Lower leg skin (tissue), 4 donors: ENCODE data around the gene SNX24. TPM values are rescaled to one million over a fixed set of nuclear protein-coding genes. Genes with fewer than 3 reads are reported as not detected.

Experiments
- DNase-seq, 2 donors: peaks; one replicate each; pipeline ENCODE4 v3.0.0-alpha.2; 2019; ENCODE audit warnings: low spot score in 2 of 2
- H3K4me3 ChIP-seq: fragments of 200-600 bp; sonication (generic); 2 replicates; pipeline ENCODE4 v1.5.1; 2017; ENCODE audit warnings: mild to moderate bottlenecking, low read depth; ENCODE audit not compliant: poor library complexity, severe bottlenecking
- POLR2A ChIP-seq, 2 donors: fragments of 450-650 bp; IDR thresholded peaks; one replicate each; pipeline ENCODE4 v1.6.1; 2016 to 2017; ENCODE audit warnings: antibody characterized with exemption in 2 of 2, mild to moderate bottlenecking in 1 of 2, moderate library complexity in 1 of 2
- WGBS, 2 donors: methylation state at CpG; one replicate each; pipeline ENCODE4 v1.1.5; 2018; 5-methylcytosine and 5-hydroxymethylcytosine counted together
- intact Hi-C: fragments of 100-400 bp; cut with DNase I; formaldehyde crosslinking; loops from one replicate; pipeline ENCODE4 v1.15.0; 2023; ENCODE audit warnings: low total_unique reads
- total RNA-seq, 4 donors: library from RNA; depleted of rRNA; stranded (reverse); fragments of >200 nt; gene quantifications; one replicate each; pipeline ENCODE4 v1.1.0, GENCODE V29; 2016
- TF ChIP-seq, protein P1 (sequence below), 3 donors: fragments of 450-650 bp; IDR thresholded peaks; one replicate each; pipeline ENCODE4 v1.5.1; 2016; ENCODE audit warnings: antibody characterized with exemption in 3 of 3, mild to moderate bottlenecking in 3 of 3, moderate library complexity in 2 of 3

Gene SNX24
- total RNA-seq, 4 donors from 2014 or later = 20.1 to 28.1 (median 20.9) TPM

- 65 to 72% methylated on average over 4 of the region's 4 CpGs for WGBS, 2 donors
Observed at GRCh38 chr5:122874179-122874875, 28.9 kb downstream of the SNX24 start.

GRCh38 chr5:122877518-122877917 is 32.1 kb downstream of the SNX24 start:
- WGBS, 2 donors = 77 to 83% methylated on average over 2 of the region's 2 CpGs
- TF ChIP-seq, protein P1, sequence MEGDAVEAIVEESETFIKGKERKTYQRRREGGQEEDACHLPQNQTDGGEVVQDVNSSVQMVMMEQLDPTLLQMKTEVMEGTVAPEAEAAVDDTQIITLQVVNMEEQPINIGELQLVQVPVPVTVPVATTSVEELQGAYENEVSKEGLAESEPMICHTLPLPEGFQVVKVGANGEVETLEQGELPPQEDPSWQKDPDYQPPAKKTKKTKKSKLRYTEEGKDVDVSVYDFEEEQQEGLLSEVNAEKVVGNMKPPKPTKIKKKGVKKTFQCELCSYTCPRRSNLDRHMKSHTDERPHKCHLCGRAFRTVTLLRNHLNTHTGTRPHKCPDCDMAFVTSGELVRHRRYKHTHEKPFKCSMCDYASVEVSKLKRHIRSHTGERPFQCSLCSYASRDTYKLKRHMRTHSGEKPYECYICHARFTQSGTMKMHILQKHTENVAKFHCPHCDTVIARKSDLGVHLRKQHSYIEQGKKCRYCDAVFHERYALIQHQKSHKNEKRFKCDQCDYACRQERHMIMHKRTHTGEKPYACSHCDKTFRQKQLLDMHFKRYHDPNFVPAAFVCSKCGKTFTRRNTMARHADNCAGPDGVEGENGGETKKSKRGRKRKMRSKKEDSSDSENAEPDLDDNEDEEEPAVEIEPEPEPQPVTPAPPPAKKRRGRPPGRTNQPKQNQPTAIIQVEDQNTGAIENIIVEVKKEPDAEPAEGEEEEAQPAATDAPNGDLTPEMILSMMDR (IDR thresholded peaks at IDR 0.05) = no peak
- no peak for TF ChIP-seq POLR2A (IDR thresholded peaks at IDR 0.05)
- no peak for DNase-seq
- H3K4me3 ChIP-seq = no peak overlapping the region
- intact Hi-C loops = no loop called here

More at GRCh38 chr5:122874179-122874875, 28.9 kb downstream of the SNX24 start:
- DNase-seq = no peak
- no peak overlapping the region for H3K4me3 ChIP-seq
- intact Hi-C loops = no loop called here
- TF ChIP-seq, protein P1 (IDR thresholded peaks at IDR 0.05) = no peak
- TF ChIP-seq POLR2A (IDR thresholded peaks at IDR 0.05) = no peak

DNA sequence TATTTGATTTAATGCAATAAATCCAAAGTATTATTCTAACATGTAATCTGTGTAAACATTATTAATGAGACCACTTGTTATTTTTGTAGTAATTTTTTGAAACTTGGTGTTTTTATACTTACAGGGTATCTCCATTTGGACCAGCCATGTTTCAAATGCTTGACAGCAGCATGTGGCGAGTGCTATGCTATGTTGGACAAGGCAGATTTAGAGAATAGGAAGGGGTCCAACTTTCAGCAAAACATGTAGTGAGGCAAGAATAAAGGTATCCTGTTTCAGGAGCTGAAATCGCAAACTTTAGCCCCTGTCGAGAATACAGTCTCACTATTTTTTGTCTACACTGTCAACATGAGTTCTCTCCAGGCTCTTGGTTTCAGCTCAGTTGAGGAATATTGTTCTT is 33.7 kb downstream of the SNX24 start:
- TF ChIP-seq, protein P1 (IDR thresholded peaks at IDR 0.05) = no peak
- TF ChIP-seq POLR2A (IDR thresholded peaks at IDR 0.05) = no peak
- DNase-seq = no peak
- no peak overlapping the region for H3K4me3 ChIP-seq
- WGBS, 2 donors = 96 to 98% methylated on average over 3 of the region's 3 CpGs
- intact Hi-C loops = no loop called here

DNA sequence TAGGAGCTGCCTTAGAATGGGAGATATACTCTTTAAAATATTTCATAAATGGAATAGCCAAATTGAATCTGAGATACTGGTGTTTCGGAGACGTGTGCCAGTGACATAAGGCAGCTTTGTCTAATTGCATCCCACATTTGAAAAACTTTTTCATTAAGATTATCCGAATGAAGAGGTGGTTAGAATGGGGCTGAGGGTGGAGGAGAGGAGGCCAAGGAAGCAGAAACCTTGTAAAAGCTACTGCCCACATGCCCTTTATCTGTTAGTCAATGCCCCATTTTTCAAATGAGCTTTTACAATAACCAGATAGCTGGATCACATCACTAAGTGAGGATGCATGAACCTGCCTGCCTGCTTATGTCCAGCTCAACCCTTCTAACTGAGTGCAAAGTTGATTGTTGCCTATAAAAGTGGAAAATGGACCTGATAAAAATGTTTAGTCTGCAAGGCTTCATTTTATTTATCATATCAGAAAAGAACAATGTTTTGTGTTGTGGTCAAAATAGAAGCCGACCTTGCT is 34.8 kb downstream of the SNX24 start:
- 83 to 90% methylated on average over 4 of the region's 4 CpGs for WGBS, 2 donors
- DNase-seq = no peak
- TF ChIP-seq, protein P1 (IDR thresholded peaks at IDR 0.05) = no peak
- no peak for TF ChIP-seq POLR2A (IDR thresholded peaks at IDR 0.05)
- no peak overlapping the region for H3K4me3 ChIP-seq
- intact Hi-C loops = no loop called here

- 63 to 72% methylated on average over 3 of the region's 3 CpGs for WGBS, 2 donors
- no peak overlapping the region for H3K4me3 ChIP-seq
- DNase-seq = no peak
- intact Hi-C loops = no loop called here
- TF ChIP-seq, protein P1 (IDR thresholded peaks at IDR 0.05) = no peak
- TF ChIP-seq POLR2A (IDR thresholded peaks at IDR 0.05) = no peak
Observed at GRCh38 chr5:122880749-122881148, 35.3 kb downstream of the SNX24 start.
